Erythroblast (primary cell): Measurements from ENCODE around the gene USH1C.

ENCODE experiments used
- GATA1 ChIP-seq: IDR thresholded peaks from 2 replicates; pipeline ENCODE4 v1.6.1; 2011; ENCODE audit warnings: low read depth, mild to moderate bottlenecking, control low read depth, low read length, moderate library complexity
- POLR2A ChIP-seq: IDR thresholded peaks from 2 replicates; pipeline ENCODE4 v1.6.1; 2011; ENCODE audit warnings: mild to moderate bottlenecking, low read length

GRCh38 chr11:17513853-17514252 is 30.4 kb downstream of the USH1C start:
- TF ChIP-seq POLR2A = no peak
- TF ChIP-seq GATA1 = no peak
